Activated CD4-positive, alpha-beta memory T cell treated with anti-CD3 and anti-CD28 coated beads, Interleukin-2, amount 10 ng/mL, durations not matched to agents 7 days and 5 days (primary cell): ENCODE measurements around the gene TEX2. TPM values are rescaled to one million over a fixed set of nuclear protein-coding genes. Genes with fewer than 3 reads are reported as not detected.

Experiments used
- CTCF ChIA-PET: fragments of 350-600 bp; sonication (Branson Sonifier 250); formaldehyde crosslinking; loops from one replicate; lab custom pipeline; 2021; ENCODE audit warnings: antibody characterized with exemption, inconsistent platforms; lab: Charles Lee
- POLR2A ChIA-PET: fragments of 350-600 bp; sonication (Branson Sonifier 250); formaldehyde crosslinking; loops from one replicate; lab custom pipeline; 2021; ENCODE audit warnings: antibody characterized with exemption; lab: Charles Lee
- DNase-seq: peaks from one replicate; pipeline ENCODE4 v3.0.0-alpha.2; 2020
- H3K27ac Mint-ChIP-seq: one replicate; pipeline ENCODE4 v1.8.0; 2021; ENCODE audit warnings: mild to moderate bottlenecking, mixed read lengths
- H3K27me3 Mint-ChIP-seq: one replicate; pipeline ENCODE4 v1.8.0; 2021; ENCODE audit warnings: mixed read lengths
- H3K36me3 Mint-ChIP-seq: one replicate; pipeline ENCODE4 v1.8.0; 2021; ENCODE audit warnings: low read depth, mixed read lengths
- H3K4me1 Mint-ChIP-seq: one replicate; pipeline ENCODE4 v1.8.0; 2021; ENCODE audit warnings: mixed read lengths
- H3K4me3 Mint-ChIP-seq: one replicate; pipeline ENCODE4 v1.8.0; 2021; ENCODE audit warnings: mild to moderate bottlenecking, mixed read lengths
- H3K9me3 Mint-ChIP-seq: one replicate; pipeline ENCODE4 v1.8.0; 2021; ENCODE audit warnings: mixed read lengths
- total RNA-seq, 2 experiments: library from RNA; stranded (reverse); gene quantifications; one replicate each; pipeline ENCODE4 v1.2.3, GENCODE V29; 2021

Gene TEX2
- total RNA-seq, 2 experiments from 2014 or later, result 10.5 to 12.4 TPM

DNA sequence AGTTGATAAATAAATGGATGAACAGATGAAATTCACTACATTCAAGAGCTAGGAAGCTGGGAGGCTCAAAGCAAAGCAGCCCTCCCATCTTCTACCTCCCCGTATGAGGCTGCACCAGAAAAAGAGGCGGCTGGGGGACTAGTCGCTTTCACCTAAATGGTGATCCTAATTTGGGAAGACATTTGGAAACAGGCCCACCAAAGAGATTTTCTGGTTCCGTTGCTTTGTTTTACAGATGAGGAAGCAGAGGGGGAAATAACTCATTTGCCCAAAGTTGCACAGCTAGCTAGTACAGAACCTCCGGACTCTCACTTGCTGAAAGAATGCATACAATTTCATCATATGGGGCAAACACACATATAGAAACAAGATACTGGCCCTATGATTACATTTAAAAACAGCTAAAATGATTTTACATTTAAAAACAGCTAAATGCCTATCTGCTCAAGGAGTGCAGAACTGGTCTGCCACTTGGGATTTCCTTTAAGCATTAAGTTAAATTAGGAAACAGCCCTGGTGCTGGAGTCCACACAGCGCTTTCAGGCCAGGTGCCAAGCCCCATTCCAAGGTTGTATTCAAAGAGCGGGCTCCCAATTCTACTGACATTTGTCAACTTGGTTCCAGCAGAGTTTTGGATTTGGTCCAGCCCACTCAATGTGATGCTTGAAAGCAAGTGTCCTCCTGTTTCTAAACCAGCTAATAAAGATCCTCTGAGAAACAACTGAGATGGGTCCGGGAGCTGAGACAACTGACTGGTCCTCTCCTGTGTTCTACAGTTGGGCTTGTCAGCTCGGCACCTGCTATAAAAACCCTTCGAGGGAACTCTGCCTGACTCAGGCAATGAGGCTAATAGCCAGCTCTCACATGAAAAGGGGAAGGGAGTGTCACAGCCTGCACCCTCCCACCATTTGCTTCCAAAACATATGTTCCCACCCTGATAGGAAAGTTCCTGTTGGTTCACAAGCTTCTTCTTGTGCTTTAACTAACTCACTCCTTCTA, 144.8 kb downstream of the TEX2 start:
- no peak overlapping the region for H3K27ac Mint-ChIP-seq

DNA sequence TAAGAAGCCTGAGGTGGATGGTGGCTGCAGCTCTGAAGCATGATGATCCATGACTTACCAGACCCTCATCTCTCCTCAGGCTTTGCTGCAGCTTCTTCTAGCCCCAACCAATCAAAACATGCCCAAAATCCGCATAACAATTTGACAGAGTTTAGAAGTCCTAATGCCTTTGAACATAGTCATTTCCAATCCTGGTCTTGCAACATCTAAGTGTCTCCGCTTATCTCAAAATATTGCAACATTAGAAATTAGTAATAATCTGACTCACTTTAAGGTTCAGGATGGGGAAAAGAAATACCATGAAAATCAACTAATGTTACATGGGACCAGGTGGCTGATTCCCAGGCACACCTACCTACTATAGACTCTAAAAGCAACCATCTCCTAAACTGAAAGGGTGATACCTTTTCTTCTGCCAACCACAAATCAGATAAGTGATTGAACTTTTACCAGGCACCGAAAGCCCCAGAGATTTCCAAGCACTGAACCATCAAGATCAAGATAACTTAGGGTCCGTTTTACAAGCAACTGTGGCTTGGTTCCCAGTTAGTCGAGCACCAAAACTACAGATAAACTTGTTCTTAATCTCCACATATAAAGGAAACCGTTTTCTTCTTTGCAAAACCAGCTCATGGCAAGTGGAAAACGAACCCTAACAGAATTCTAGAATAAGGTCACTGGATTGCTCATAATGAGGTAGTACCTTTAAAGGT, 147.1 kb downstream of the TEX2 start:
- Mint-ChIP-seq H3K9me3 (no peaks in the 10 kb centered on the region), H3K36me3 (peaks cover 71% of the 10 kb centered on the region), H3K4me1 (peaks cover 64% of the 10 kb centered on the region), H3K27me3 (no peaks in the 10 kb centered on the region), H3K27ac (peak overlapping the region; percentile 44), H3K4me3 (no peak overlapping the region)
- DNase-seq, result no peak
- CTCF ChIA-PET, result interaction anchor here (0.9 to 1.0 kb wide), 3 partner anchors 52 to 126 kb away, joined by 3 read pairs; no protein-coding TSS in a partner anchor
- POLR2A ChIA-PET, result interaction anchor here (0.7 to 7.1 kb wide), 8 partner anchors 10 to 65 kb away, joined by 3 to 52 read pairs (median 4); partner anchors contain the start of gene ERN1

More for the DNA sequence above, 144.8 kb downstream of the TEX2 start:
- DNase-seq, result no peak
- CTCF ChIA-PET, result interaction anchor here (0.6 to 1.4 kb wide), 4 partner anchors 14 to 424 kb away, joined by 3 to 5 read pairs (median 4); no protein-coding TSS in a partner anchor
- Mint-ChIP-seq H3K36me3 (peaks cover 72% of the 10 kb centered on the region), H3K4me3 (no peak overlapping the region), H3K9me3 (no peaks in the 10 kb centered on the region), H3K27me3 (no peaks in the 10 kb centered on the region), H3K4me1 (peaks cover 80% of the 10 kb centered on the region)
- POLR2A ChIA-PET, result interaction anchor here (0.7 to 7.1 kb wide), 5 partner anchors 11 to 36 kb away, joined by 3 to 52 read pairs (median 3); partner anchors contain the start of gene ERN1

DNA sequence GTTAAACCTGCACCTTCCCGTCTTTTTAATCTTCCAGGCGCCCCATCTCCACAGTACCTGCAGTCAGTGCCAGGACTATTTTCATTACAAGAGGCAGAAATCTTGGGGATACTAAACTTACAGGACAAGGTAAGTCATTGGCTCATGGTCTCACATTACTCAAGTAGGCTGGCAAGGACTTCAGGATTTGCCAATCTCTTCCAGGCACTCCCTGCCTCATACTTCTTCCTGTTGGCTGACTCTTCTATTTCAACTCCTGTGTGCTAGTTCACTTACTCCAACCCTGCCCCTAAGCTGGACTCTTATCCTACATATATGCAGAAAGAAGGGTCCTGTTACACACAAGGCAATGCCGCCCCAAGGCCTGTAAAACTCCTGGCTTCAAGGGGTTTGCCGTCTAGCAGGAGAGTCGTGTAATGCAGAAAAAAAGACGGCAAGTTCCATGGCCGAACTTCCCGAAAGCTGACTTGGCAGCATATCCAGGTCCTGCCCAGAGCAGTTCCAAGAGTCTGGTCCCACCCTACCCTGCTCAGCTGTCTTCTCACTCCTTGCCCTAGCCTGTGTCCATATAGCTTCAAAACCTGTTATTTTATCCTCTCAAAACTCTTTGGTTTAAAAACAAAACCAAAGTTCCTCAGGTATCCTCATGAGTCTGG, 147.9 kb downstream of the TEX2 start:
- H3K36me3 Mint-ChIP-seq, result peaks cover 69% of the 10 kb centered on the region
- no peaks in the 10 kb centered on the region for H3K27me3 Mint-ChIP-seq
- DNase-seq, result no peak
- peaks cover 63% of the 10 kb centered on the region for H3K4me1 Mint-ChIP-seq
- no peak overlapping the region for H3K4me3 Mint-ChIP-seq
- no peaks in the 10 kb centered on the region for H3K9me3 Mint-ChIP-seq
- H3K27ac Mint-ChIP-seq, result no peak overlapping the region
- ChIA-PET CTCF (interaction anchor here (0.9 to 1.7 kb wide), 4 partner anchors 12 to 125 kb away, joined by 3 to 8 read pairs (median 4); no protein-coding TSS in a partner anchor), POLR2A (interaction anchor here (0.7 to 7.1 kb wide), 8 partner anchors 11 to 64 kb away, joined by 3 to 52 read pairs (median 4); partner anchors contain the start of gene ERN1)

DNA sequence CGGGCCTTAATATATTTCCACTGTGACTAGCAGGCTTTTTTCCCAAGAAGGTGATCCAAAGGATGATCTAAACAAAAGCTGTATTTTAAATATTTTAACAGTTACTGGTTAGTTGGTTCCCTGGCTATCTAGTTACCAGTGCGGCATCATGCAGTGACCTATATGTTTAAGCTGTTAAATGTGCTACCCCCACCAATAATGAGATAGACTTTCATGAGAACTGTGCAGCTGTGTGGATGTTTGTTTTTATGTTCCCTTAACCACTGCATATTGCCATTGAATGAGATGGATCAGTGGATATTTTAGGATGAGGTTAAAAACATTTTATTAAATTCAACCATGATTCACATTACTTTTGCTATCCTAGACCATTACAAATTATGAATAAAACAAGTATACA, 150.1 kb downstream of the TEX2 start:
- no peak overlapping the region for H3K27ac Mint-ChIP-seq
- DNase-seq, result no peak
- H3K27me3 Mint-ChIP-seq, result no peaks in the 10 kb centered on the region
- H3K36me3 Mint-ChIP-seq, result peaks cover 68% of the 10 kb centered on the region
- ChIA-PET CTCF (interaction anchor here (0.7 to 1.9 kb wide), 3 partner anchors 16 to 402 kb away, joined by 3 to 10 read pairs (median 4); no protein-coding TSS in a partner anchor), POLR2A (interaction anchor here (1.1 to 1.4 kb wide), 2 partner anchors 10 to 17 kb away, joined by 3 read pairs; partner anchors contain the start of gene ERN1)
- no peak overlapping the region for H3K4me3 Mint-ChIP-seq
- no peaks in the 10 kb centered on the region for H3K9me3 Mint-ChIP-seq
- H3K4me1 Mint-ChIP-seq, result peaks cover 67% of the 10 kb centered on the region

DNA sequence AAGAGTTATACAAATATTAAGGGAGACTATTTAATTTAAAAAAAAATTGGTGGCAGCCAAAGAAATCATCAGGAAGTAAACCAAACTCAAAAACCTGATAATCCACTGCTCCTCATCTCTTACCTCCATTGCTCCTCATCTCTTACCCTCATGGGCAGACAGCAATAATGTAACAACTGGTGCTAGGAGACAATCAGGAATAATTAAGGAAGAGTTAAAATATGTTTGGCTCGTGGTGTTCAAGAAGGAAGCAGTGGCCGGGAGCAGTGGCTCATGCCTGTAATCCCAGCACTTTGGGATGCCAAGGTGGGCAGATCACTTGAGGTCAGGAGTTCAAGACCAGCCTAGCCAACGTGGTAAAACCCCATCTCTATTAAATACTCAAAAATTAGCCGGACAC, 151.2 kb downstream of the TEX2 start:
- ChIA-PET POLR2A (no interaction called here), CTCF (interaction anchor here (0.7 to 1.9 kb wide), 3 partner anchors 14 to 44 kb away, joined by 3 to 10 read pairs (median 4); no protein-coding TSS in a partner anchor)
- Mint-ChIP-seq H3K4me3 (no peak overlapping the region), H3K36me3 (peaks cover 65% of the 10 kb centered on the region), H3K4me1 (peaks cover 69% of the 10 kb centered on the region), H3K27me3 (no peaks in the 10 kb centered on the region), H3K27ac (no peak overlapping the region), H3K9me3 (no peaks in the 10 kb centered on the region)
- DNase-seq, result no peak

DNA sequence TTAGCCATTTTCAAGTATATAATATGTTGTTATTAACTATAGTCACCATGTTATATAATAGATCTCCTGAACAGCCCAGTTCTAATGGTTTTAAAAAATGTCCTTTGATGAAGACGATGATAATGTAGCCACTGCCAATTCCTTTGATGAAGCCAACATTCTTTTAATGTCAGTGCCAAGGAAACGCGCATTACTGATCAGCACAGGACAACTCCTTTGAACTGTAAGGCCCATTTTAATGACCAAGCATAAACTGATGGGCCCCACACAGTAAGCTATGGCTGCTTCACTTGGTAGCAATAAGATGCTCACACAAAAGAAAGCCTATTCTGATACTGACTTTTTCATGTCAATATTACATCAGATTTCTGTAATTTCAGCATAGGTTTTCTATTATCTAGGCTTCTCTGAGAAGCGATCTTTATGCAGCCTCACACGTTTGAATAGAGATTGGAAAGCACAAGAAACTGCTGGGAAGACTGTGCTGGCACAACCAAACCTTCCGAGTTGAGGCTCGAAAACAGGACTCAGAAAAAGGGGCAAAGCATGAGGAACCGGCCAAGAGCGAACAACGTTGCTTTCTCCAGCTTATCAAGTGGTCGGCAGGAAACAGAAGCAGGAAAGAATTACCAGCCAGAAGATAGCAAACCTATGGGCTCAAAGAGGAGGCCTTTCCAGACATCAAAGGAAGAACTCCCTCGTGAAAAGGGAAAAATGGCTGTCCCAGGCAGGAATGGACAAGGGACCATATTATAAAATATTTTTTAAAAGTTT, 152.5 kb downstream of the TEX2 start:
- Mint-ChIP-seq H3K27ac (no peak overlapping the region), H3K27me3 (no peaks in the 10 kb centered on the region), H3K4me3 (no peak overlapping the region), H3K9me3 (no peaks in the 10 kb centered on the region), H3K4me1 (peaks cover 68% of the 10 kb centered on the region), H3K36me3 (peaks cover 61% of the 10 kb centered on the region)
- ChIA-PET POLR2A (interaction anchor here (1.0 kb wide), 1 partner anchor 85 kb away, joined by 3 read pairs; no protein-coding TSS in a partner anchor), CTCF (no interaction called here)
- DNase-seq, result no peak

DNA sequence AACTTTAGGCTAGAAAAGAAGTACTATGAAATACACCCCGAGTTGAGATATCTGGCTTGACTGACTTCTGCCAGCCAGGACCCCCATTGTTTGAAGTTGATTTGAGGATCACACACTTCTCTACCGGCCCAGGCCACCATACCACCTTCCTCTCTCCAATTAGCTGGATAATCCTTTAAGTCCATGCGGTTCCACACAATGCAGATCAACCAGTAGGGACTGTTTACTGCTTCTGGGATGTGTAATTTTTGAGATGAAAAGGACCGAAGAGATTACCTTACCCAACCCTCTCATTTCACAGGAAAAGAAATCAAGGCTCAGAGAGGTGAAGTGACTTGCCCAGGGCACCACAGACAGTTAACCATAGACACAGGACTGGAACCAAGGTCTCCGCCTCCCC, 153.7 kb downstream of the TEX2 start:
- Mint-ChIP-seq H3K4me1 (peaks cover 66% of the 10 kb centered on the region), H3K27ac (peak overlapping the region; percentile 3), H3K9me3 (no peaks in the 10 kb centered on the region), H3K27me3 (no peaks in the 10 kb centered on the region), H3K4me3 (no peak overlapping the region), H3K36me3 (peaks cover 57% of the 10 kb centered on the region)
- DNase-seq, result no peak
- ChIA-PET POLR2A (interaction anchor here (1.0 to 1.9 kb wide), 2 partner anchors 29 to 84 kb away, joined by 3 to 5 read pairs; no protein-coding TSS in a partner anchor), CTCF (no interaction called here)

DNA sequence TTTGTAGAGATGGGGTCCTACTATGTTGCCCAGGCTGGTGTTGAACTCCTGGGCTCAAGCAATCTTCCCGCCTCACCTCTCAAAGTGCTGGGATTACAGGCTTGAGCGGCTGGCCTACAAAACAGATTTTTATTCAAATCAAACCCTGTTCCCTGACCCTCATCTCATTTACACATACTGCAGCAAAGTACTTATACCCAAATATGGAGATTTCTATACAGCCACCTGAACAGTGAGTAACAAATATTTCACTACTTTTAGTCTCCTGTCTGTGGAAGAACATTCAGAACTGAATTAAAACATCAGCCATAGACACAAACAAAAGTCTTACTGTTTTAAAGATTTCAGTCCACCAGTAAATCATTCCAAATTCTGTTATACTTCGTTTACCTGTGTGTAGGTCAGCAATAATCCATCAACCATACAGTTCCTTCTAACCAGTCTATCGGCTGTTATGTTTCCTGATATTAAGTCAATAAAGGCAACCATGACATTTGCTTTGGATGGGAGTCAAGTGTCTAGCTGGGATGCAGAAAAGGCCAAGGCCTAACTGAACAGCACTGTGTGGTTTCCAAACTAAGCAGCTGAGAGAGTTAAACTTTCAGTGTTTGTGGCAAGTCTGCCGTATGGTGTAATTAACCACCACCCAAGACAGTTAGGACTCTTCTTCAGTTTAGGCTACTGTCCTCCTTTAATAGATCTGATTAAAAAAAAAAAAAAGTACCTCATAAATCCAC, 155.4 kb downstream of the TEX2 start:
- Mint-ChIP-seq H3K4me1 (peaks cover 77% of the 10 kb centered on the region), H3K9me3 (no peaks in the 10 kb centered on the region), H3K27ac (peak overlapping the region; percentile 53), H3K36me3 (peaks cover 53% of the 10 kb centered on the region), H3K4me3 (no peak overlapping the region), H3K27me3 (no peaks in the 10 kb centered on the region)
- CTCF ChIA-PET, result interaction anchor here (0.7 kb wide), 1 partner anchor 26 kb away, joined by 3 read pairs; no protein-coding TSS in a partner anchor
- DNase-seq, result no peak
- POLR2A ChIA-PET, result interaction anchor here (1.9 kb wide), 1 partner anchor 27 kb away, joined by 5 read pairs; no protein-coding TSS in a partner anchor

DNA sequence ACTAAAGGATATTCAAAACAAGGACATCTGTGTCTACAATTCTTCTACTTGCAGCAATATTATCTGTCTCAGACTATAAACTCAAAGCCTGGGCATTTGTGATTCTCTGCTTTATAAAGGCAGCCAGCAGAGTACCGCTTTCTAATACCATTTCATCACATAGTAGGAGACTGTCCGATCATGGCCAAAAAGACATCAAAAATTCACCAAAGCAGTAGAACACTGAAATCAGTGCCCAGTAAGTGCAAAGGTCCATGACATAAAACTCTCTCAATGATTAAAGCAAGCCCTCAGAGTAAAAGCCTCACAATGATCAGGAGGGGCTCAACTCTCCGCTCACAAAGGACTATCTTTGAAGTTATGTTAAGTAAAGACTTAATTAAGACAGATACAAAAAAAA, 156.1 kb downstream of the TEX2 start:
- no peak for DNase-seq
- Mint-ChIP-seq H3K36me3 (peaks cover 53% of the 10 kb centered on the region), H3K27ac (peak overlapping the region; percentile 71), H3K27me3 (no peaks in the 10 kb centered on the region), H3K4me1 (peaks cover 80% of the 10 kb centered on the region), H3K9me3 (no peaks in the 10 kb centered on the region), H3K4me3 (no peak overlapping the region)
- ChIA-PET POLR2A (interaction anchor here (0.6 to 1.5 kb wide), 7 partner anchors 12 to 56 kb away, joined by 3 to 13 read pairs (median 4); partner anchors contain the start of gene ERN1), CTCF (no interaction called here)

DNA sequence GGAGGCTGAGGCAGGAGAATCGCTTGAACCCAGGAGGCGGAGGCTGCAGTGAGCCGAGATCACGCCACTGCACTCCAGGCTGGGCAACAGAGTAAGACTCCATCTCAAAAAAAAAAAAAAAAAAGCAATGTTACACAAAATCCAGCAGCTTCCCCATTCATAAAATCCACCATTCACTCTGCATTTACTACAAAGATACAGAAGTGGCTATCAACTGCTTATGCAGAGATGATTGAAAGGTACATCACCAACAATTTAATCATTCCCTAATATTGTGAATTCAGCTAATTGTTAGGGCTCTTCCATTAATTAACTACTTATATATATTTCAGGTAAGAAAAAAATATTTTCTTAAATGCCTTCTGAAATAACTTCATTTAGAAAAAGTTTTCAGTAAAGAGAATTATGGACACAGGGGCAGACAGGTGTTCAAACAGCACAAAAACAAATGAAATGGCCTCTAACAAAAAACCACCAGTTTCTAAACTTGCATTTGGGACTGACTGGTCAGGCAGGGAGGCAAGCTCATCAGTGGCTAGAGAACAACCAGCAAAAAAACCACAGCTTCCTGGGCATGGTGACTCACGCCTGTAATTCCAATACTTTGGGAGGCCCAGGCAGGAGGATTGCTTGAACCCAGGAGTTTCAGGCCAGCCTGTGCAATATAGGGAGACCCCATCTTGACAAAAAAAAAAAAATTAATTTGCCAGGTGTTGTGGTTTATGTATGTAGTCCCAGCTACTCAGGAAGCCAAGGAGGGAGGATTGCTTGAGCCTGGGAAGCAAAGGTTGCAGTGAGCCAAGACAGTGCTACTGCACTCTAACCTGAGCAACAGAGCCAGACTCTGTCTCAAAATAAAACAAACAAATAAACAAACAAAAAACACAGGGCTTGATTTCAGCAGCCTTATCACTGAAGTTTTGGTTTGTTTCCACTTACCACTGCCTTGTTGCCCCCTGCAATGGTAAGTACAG, 159.4 kb downstream of the TEX2 start:
- ChIA-PET POLR2A (interaction anchor here (0.6 to 1.6 kb wide), 6 partner anchors 9 to 179 kb away, joined by 3 to 9 read pairs (median 4); partner anchors contain the start of gene ERN1), CTCF (interaction anchor here (0.7 to 1.6 kb wide), 4 partner anchors 11 to 20 kb away, joined by 3 to 6 read pairs (median 4); no protein-coding TSS in a partner anchor)
- peaks cover 76% of the 10 kb centered on the region for H3K4me1 Mint-ChIP-seq
- H3K36me3 Mint-ChIP-seq, result peaks cover 46% of the 10 kb centered on the region
- no peaks in the 10 kb centered on the region for H3K9me3 Mint-ChIP-seq
- no peak for DNase-seq
- H3K27me3 Mint-ChIP-seq, result no peaks in the 10 kb centered on the region
- H3K4me3 Mint-ChIP-seq, result no peak overlapping the region
- peak overlapping the region; percentile 55 for H3K27ac Mint-ChIP-seq
